ENCODE data around the gene PLPPR1. TPM values are rescaled to one million over a fixed set of nuclear protein-coding genes. Genes with fewer than 3 reads are reported as not detected.

The PLPPR1 gene
- total RNA-seq, 1 donor from 2014 or later: not detected

- H3K27me3 ChIP-seq: no peaks in the 10 kb centered on the region
- H3K9me3 ChIP-seq: no peaks in the 10 kb centered on the region
- H3K27ac ChIP-seq: no peak overlapping the region
- no peaks in the 10 kb centered on the region for H3K36me3 ChIP-seq
- TF ChIP-seq CTCF (IDR thresholded peaks at IDR 0.05): no peak
- no peak overlapping the region for H3K4me3 ChIP-seq
- no peak for DNase-seq (ENCODE audit: low spot score in 2 of 2)
- intact Hi-C loops (cut with DNase I): no loop called here
- no peaks in the 10 kb centered on the region for H3K4me1 ChIP-seq
Measured at GRCh38 chr9:101132801-101133200, 104.3 kb downstream of the PLPPR1 start.

DNA sequence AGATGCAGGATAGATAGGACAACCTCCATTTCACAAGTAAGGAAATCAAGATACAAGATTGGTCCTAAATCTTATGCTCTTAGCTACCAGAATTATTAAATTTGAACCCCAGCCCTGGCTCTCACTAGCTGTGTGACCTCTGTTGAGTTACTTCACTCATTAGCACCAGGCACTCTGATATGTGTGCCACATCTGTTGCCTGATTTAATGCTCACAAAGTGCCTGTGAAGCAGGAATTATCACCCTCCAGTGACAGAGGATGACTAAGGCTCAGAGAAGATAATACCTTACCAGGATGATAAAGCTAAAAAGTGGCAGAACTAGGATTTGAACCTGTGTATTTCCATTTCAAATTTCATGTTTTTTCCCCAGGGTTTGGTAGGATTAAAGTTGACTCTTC lies 110.0 kb downstream of the PLPPR1 start:
- H3K36me3 ChIP-seq: no peaks in the 10 kb centered on the region
- no peaks in the 10 kb centered on the region for H3K9me3 ChIP-seq
- no peak overlapping the region for H3K4me3 ChIP-seq
- H3K27ac ChIP-seq: no peak overlapping the region
- no peak for TF ChIP-seq CTCF (IDR thresholded peaks at IDR 0.05)
- intact Hi-C loops (cut with DNase I): no loop called here
- no peak for DNase-seq (ENCODE audit: low spot score in 2 of 2)
- H3K4me1 ChIP-seq: no peaks in the 10 kb centered on the region
- no peaks in the 10 kb centered on the region for H3K27me3 ChIP-seq

- Histone ChIP-seq H3K27me3 (no peaks in the 10 kb centered on the region), H3K36me3 (no peaks in the 10 kb centered on the region), H3K9me3 (no peaks in the 10 kb centered on the region), H3K4me1 (no peaks in the 10 kb centered on the region), H3K27ac (no peak overlapping the region), H3K4me3 (no peak overlapping the region)
- TF ChIP-seq CTCF (IDR thresholded peaks at IDR 0.05): no peak
- no peak for DNase-seq (ENCODE audit: low spot score in 2 of 2)
- intact Hi-C loops (cut with DNase I): no loop called here
Measured at GRCh38 chr9:101139082-101139481, 110.6 kb downstream of the PLPPR1 start.

GRCh38 chr9:101140764-101141163 lies 112.2 kb downstream of the PLPPR1 start:
- Histone ChIP-seq H3K27me3 (no peaks in the 10 kb centered on the region), H3K9me3 (no peaks in the 10 kb centered on the region), H3K27ac (no peak overlapping the region), H3K4me3 (no peak overlapping the region), H3K36me3 (no peaks in the 10 kb centered on the region), H3K4me1 (no peaks in the 10 kb centered on the region)
- intact Hi-C loops (cut with DNase I): no loop called here
- no peak for DNase-seq (ENCODE audit: low spot score in 2 of 2)
- no peak for TF ChIP-seq CTCF (IDR thresholded peaks at IDR 0.05)

GRCh38 chr9:101146508-101146907 lies 118.0 kb downstream of the PLPPR1 start:
- Histone ChIP-seq H3K4me1 (no peaks in the 10 kb centered on the region), H3K9me3 (peaks cover 0 to 4% of the 10 kb centered on the region in 2 donors), H3K27me3 (no peaks in the 10 kb centered on the region), H3K27ac (no peak overlapping the region), H3K4me3 (no peak overlapping the region), H3K36me3 (no peaks in the 10 kb centered on the region)
- no peak for DNase-seq (ENCODE audit: low spot score in 2 of 2)
- no peak for TF ChIP-seq CTCF (IDR thresholded peaks at IDR 0.05)
- intact Hi-C loops (cut with DNase I): no loop called here

DNA sequence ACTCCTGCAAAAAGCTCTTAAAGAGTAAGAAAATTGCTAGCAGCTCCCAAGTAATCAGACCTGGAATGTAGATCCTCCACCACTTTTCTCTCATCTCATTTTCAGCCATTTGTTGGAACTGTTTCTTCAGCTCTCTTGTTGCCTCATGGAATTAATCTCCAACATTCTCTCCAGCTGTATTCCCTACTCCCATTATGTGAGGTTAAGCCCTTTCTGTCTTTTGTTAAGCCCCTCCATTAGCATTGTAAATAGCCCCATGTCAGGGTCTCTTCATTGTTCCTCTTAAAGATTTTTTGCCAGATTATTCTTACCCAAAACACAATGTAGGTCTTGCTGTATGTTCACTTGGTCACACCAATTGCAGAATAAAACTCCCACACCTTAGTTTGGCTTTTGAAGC lies 119.8 kb downstream of the PLPPR1 start:
- H3K4me3 ChIP-seq: no peak overlapping the region
- no peaks in the 10 kb centered on the region for H3K27me3 ChIP-seq
- no peaks in the 10 kb centered on the region for H3K4me1 ChIP-seq
- intact Hi-C loops (cut with DNase I): no loop called here
- no peaks in the 10 kb centered on the region for H3K36me3 ChIP-seq
- no peak for TF ChIP-seq CTCF (IDR thresholded peaks at IDR 0.05)
- DNase-seq (ENCODE audit: low spot score in 2 of 2): no peak
- peaks cover 0 to 5% of the 10 kb centered on the region in 2 donors for H3K9me3 ChIP-seq
- no peak overlapping the region for H3K27ac ChIP-seq
